GM18507 (cell line): ENCODE data around the gene MON1A.
"Not testable (repeated sequence)": the region's sequence is repeated elsewhere in the genome, so short reads cannot be mapped to it uniquely, and the experiment has no call there.

Source experiments
- DNase-seq: peaks from one replicate; pipeline ENCODE4 v3.0.0; 2011; ENCODE audit warnings: low read depth; ENCODE audit not compliant: insufficient read length; ENCODE audit errors: extremely low spot score
- FAIRE-seq: peaks from 2 replicates; lab custom pipeline; 2011; peaks lifted over from hg19 to GRCh38; lab: Jason Lieb, UNC

MON1A gene

GRCh38 chr3:49929291-49930167, at the start of gene MON1A:
Gene MON1A, minus strand, starts transcription at chr3:49929811. Its CDS starts 16,465 bp downstream, at chr3:49913346.
- FAIRE-seq (peak; percentile 84), DNase-seq (peak; percentile 77)

DNA sequence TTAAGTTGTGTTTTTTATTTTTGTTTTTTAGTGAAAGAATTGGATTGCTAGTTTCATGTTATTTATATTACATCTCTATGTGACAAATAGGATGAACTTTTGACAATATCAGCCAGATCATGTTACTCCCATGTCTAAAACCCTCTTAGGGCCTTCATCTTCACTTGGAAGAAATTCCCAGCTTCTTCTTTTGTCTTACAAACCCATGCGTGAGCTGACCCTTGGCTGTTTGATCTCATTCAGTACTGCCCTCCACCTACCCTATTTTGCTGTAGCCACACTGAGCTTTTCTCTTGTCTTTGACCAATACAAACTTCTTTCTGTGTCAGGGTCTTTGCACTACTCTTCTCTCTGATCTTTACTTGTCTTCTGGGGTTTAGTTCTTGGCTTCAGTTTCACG, 47.3 kb upstream of the MON1A start:
- DNase-seq (no peak), FAIRE-seq (no peak)

DNA sequence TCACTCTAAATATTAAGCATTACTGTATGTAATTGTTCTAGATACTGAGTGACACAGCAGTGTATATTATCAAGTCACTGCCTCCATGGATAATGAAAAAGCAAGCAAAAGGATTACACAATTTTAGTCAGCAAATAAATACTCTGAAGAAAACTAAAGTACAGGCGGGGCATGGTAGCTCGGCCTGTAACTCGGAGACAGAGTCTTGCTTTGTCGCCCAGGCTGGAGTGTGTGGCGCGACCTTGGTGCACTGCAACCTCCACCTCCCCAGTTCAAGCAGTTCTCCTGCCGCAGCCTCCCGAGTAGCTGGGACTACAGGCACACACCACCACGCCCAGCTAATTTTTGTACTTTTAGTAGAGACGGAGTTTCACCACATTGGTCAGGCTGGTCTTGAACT, 43.0 kb upstream of the MON1A start:
- FAIRE-seq = no peak
- no peak for DNase-seq

DNA sequence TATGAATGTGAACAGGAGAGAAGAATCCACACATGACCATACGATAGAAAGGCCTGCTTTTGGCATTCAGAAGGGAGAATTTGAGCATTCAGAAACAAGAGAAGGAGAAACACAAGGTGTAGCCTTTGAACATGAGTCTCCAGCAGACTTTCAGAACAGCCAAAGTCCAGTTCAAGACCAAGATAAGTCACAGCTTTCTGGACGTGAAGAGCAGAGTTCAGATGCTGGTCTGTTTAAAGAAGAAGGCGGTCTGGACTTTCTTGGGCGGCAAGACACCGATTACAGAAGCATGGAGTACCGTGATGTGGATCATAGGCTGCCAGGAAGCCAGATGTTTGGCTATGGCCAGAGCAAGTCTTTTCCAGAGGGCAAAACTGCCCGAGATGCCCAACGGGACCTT, 38.7 kb upstream of the MON1A start:
- no peak for FAIRE-seq
- DNase-seq = no peak

DNA sequence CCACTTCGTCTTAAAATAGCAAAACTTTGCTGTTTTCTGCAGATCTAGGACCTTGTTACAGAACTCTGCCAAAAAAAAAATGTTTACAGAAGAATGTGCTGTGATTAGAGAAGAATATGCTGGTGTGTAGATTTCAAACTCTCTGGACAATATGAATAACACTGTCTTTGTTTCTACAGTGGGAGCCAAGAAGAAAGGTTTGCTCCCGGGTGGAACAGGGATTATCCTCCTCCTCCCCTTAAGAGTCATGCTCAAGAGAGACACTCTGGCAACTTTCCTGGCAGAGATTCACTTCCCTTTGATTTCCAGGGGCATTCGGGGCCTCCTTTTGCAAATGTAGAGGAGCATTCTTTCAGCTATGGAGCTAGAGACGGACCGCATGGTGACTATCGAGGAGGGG, 37.7 kb upstream of the MON1A start:
- FAIRE-seq = no peak

DNA sequence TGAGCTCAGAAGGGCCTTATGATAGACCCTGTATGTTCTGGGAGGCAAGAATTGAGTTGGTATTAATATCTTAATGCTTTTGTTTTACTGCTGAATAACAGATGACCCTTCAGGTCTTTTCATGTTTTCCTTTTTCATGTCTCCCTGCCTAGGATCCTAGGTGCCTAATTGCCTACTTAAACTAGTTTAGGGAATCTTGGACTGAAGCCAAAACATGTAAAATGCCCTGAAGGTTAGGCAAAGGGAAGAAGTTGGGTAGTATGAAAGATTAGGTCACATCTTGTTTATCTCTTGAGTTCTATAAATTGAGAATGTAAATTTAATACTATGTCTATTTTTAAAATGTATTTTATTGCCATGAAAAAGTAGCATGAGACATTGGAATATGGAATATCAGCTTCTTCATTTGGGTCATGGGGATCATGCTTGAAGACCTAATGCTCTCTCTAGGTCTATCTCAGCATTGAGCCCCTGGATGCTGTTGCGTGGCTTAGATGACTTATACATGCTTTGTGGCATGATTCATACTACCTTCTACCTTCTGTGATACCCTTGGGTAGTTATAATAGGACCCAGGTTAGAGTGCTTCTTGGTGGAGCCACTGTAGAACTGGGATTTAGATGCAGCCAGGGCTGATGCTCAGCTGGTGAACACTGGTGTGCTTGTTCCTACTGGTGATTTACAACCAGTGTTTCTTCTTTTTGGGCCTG, 36.8 kb upstream of the MON1A start:
- DNase-seq (no peak), FAIRE-seq (no peak)

More for the DNA sequence above, 37.7 kb upstream of the MON1A start:
- no peak for DNase-seq

- DNase-seq (no peak), FAIRE-seq (no peak)
Observed at GRCh38 chr3:49955636-49956035, 26.0 kb upstream of the MON1A start.

GRCh38 chr3:49952924-49953323, 23.3 kb upstream of the MON1A start:
- DNase-seq = no peak
- no peak for FAIRE-seq

- DNase-seq = no peak
- FAIRE-seq = peak; percentile 79
Observed at GRCh38 chr3:49942651-49943050, 13.0 kb upstream of the MON1A start.

- FAIRE-seq = peak; percentile 56
- no peak for DNase-seq
Observed at GRCh38 chr3:49940667-49941249, 11.1 kb upstream of the MON1A start.

- peak; percentile 96 for DNase-seq
- FAIRE-seq = peak; percentile 98
Observed at GRCh38 chr3:49939858-49940666, 10.5 kb upstream of the MON1A start, which contains the start of gene RBM6. Gene RBM6, plus strand, starts transcription at chr3:49940150. Its CDS starts 22,492 bp downstream, at chr3:49962642.

- DNase-seq (no peak), FAIRE-seq (no peak)
Observed at GRCh38 chr3:49937090-49937489, 7.5 kb upstream of the MON1A start.

GRCh38 chr3:49932281-49932680, 2.7 kb upstream of the MON1A start:
- DNase-seq, FAIRE-seq: not testable (repeated sequence)

GRCh38 chr3:49930922-49931321, 1.3 kb upstream of the MON1A start:
- DNase-seq (no peak), FAIRE-seq (no peak)

DNA sequence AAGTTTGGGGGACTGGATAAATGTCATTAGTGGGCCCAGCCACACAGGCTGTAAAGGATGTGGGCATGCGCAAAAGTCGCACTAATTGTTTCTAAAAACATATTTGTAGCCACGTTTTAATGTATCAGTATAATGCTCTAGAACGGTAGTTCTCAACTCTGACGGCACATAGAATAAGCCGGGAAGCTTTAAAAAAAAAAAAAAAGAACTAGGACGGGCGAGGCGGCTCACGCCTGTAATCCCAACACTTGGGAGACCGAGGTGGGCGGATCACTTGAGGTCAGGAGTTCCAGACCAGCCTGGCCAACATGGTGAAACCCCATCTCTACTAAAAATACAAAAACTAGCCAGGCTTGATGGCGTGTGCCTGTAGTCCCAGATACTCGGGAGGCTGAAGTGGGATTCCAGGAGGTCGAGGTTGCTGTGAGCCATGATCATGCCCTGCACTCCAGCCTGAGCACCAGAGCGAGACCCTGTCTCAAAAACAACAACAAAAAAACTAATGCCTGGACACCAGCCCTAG, 618 bp upstream of the MON1A start:
- DNase-seq = no peak

GRCh38 chr3:49928481-49929017, 1.1 kb downstream of the MON1A start:
- DNase-seq = no peak
- FAIRE-seq = no peak

More for the DNA sequence above, 618 bp upstream of the MON1A start:
- no peak for FAIRE-seq

GRCh38 chr3:49927798-49928197, 1.8 kb downstream of the MON1A start:
- FAIRE-seq (no peak), DNase-seq (no peak)

GRCh38 chr3:49926117-49926728, 3.4 kb downstream of the MON1A start:
- DNase-seq = no peak
- FAIRE-seq = no peak

DNA sequence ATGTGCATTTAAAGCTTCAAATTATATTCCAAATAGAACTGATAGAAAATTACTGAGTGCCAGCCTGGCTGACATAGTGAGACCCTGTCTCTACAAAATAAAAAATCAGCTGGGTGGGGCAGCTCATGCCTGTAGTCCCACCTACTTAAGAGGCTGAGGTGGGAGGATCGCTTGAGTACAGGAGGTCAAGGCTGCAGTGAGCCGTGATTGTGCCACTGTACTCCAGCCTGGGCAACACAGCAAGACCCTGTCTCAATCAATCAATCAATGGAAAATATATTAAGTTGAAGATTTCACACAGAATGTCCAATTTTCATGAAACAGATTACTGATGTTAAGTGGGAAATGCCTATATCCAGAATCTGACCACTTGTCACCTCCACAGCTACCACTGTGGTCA, 4.1 kb downstream of the MON1A start:
- DNase-seq (no peak), FAIRE-seq (no peak)
